Measurements from ENCODE around the gene LAMP5. TPM values are rescaled to one million over a fixed set of nuclear protein-coding genes. Genes with fewer than 3 reads are reported as not detected.

LAMP5 gene
- total RNA-seq, 4 donors from 2014 or later = not detected

GRCh38 chr20:9491324-9491723, 23.1 kb upstream of the LAMP5 start:
- intact Hi-C loops (cut with DNase I) = no loop called here
- Histone ChIP-seq H3K9me3 (no peaks in the 10 kb centered on the region), H3K4me1 (no peaks in the 10 kb centered on the region), H3K4me3 (no peak overlapping the region), H3K36me3 (no peaks in the 10 kb centered on the region), H3K27ac (no peak overlapping the region), H3K27me3 (no peaks in the 10 kb centered on the region)
- 77 to 86% methylated on average over 1 of the region's 1 CpG for WGBS, 2 donors
- DNase-seq = no peak
- TF ChIP-seq CTCF (IDR thresholded peaks at IDR 0.05) (no peak), POLR2A (IDR thresholded peaks at IDR 0.05) (no peak)

- WGBS, 2 donors = 49 to 63% methylated on average over 4 of the region's 4 CpGs
- no peaks in the 10 kb centered on the region for H3K4me1 ChIP-seq
- H3K27me3 ChIP-seq = no peaks in the 10 kb centered on the region
- DNase-seq = no peak
- no peak for TF ChIP-seq CTCF (IDR thresholded peaks at IDR 0.05)
- TF ChIP-seq POLR2A (IDR thresholded peaks at IDR 0.05) = no peak
- H3K36me3 ChIP-seq = no peaks in the 10 kb centered on the region
- H3K9me3 ChIP-seq = no peaks in the 10 kb centered on the region
- intact Hi-C loops (cut with DNase I) = no loop called here
- no peak overlapping the region for H3K27ac ChIP-seq
- H3K4me3 ChIP-seq = no peak overlapping the region
Observed at GRCh38 chr20:9492067-9492466, 22.3 kb upstream of the LAMP5 start.

GRCh38 chr20:9493803-9494202, 20.6 kb upstream of the LAMP5 start:
- Histone ChIP-seq H3K4me1 (no peaks in the 10 kb centered on the region), H3K4me3 (no peak overlapping the region), H3K27me3 (no peaks in the 10 kb centered on the region), H3K9me3 (no peaks in the 10 kb centered on the region), H3K27ac (no peak overlapping the region), H3K36me3 (no peaks in the 10 kb centered on the region)
- intact Hi-C loops (cut with DNase I) = no loop called here
- DNase-seq = no peak
- WGBS, 2 donors = 42 to 44% methylated on average over 2 of the region's 2 CpGs
- no peak for TF ChIP-seq CTCF (IDR thresholded peaks at IDR 0.05)
- no peak for TF ChIP-seq POLR2A (IDR thresholded peaks at IDR 0.05)

GRCh38 chr20:9495701-9496100, 18.7 kb upstream of the LAMP5 start:
- no peak overlapping the region for H3K27ac ChIP-seq
- H3K4me3 ChIP-seq = no peak overlapping the region
- no peaks in the 10 kb centered on the region for H3K36me3 ChIP-seq
- intact Hi-C loops (cut with DNase I) = no loop called here
- H3K9me3 ChIP-seq = no peaks in the 10 kb centered on the region
- WGBS, 2 donors = 27 to 39% methylated on average over 2 of the region's 2 CpGs
- TF ChIP-seq POLR2A (IDR thresholded peaks at IDR 0.05) (no peak), CTCF (IDR thresholded peaks at IDR 0.05) (no peak)
- no peaks in the 10 kb centered on the region for H3K4me1 ChIP-seq
- no peak for DNase-seq
- no peaks in the 10 kb centered on the region for H3K27me3 ChIP-seq

- DNase-seq = no peak
- Histone ChIP-seq H3K4me1 (no peaks in the 10 kb centered on the region), H3K9me3 (no peaks in the 10 kb centered on the region), H3K27ac (no peak overlapping the region), H3K4me3 (no peak overlapping the region), H3K27me3 (no peaks in the 10 kb centered on the region), H3K36me3 (no peaks in the 10 kb centered on the region)
- intact Hi-C loops (cut with DNase I) = no loop called here
- TF ChIP-seq POLR2A (IDR thresholded peaks at IDR 0.05) = no peak
- TF ChIP-seq CTCF (IDR thresholded peaks at IDR 0.05) = no peak
- 75 to 82% methylated on average over 3 of the region's 3 CpGs for WGBS, 2 donors
Observed at GRCh38 chr20:9496155-9496554, 18.2 kb upstream of the LAMP5 start.

All from esophagus squamous epithelium (tissue), 5 donors.